ENCODE measurements around the gene EPHB2.
A peak's percentile ranks its signal among the peaks of the same experiment; 100 is the strongest.

EPHB2 gene

GRCh38 chr1:22767852-22768251, 57.2 kb downstream of the EPHB2 start:
- no peak for DNase-seq (ENCODE audit: low read depth)
- TF ChIP-seq CTCF (IDR thresholded peaks at IDR 0.05; ENCODE audit: low read length, missing control alignments), result no peak
- H3K4me3 ChIP-seq (replicated peaks; ENCODE audit: low read depth, low read length), result no peak overlapping the region

GRCh38 chr1:22769932-22770331, 59.3 kb downstream of the EPHB2 start:
- no peak for DNase-seq (ENCODE audit: low read depth)
- TF ChIP-seq CTCF (IDR thresholded peaks at IDR 0.05; ENCODE audit: low read length, missing control alignments), result no peak
- H3K4me3 ChIP-seq (replicated peaks; ENCODE audit: low read depth, low read length), result no peak overlapping the region

- DNase-seq (ENCODE audit: low read depth), result no peak
- H3K4me3 ChIP-seq (replicated peaks; ENCODE audit: low read depth, low read length), result no peak overlapping the region
- no peak for TF ChIP-seq CTCF (IDR thresholded peaks at IDR 0.05; ENCODE audit: low read length, missing control alignments)
Measured at GRCh38 chr1:22772014-22772413, 61.4 kb downstream of the EPHB2 start.

- TF ChIP-seq CTCF (IDR thresholded peaks at IDR 0.05; ENCODE audit: low read length, missing control alignments), result no peak
- H3K4me3 ChIP-seq (replicated peaks; ENCODE audit: low read depth, low read length), result no peak overlapping the region
- peak; percentile 85 for DNase-seq (ENCODE audit: low read depth)
Measured at GRCh38 chr1:22773981-22774832, 63.6 kb downstream of the EPHB2 start.

GRCh38 chr1:22774833-22775182, 64.2 kb downstream of the EPHB2 start:
- H3K4me3 ChIP-seq (replicated peaks; ENCODE audit: low read depth, low read length), result no peak overlapping the region
- no peak for DNase-seq (ENCODE audit: low read depth)
- no peak for TF ChIP-seq CTCF (IDR thresholded peaks at IDR 0.05; ENCODE audit: low read length, missing control alignments)

- no peak for TF ChIP-seq CTCF (IDR thresholded peaks at IDR 0.05; ENCODE audit: low read length, missing control alignments)
- DNase-seq (ENCODE audit: low read depth), result no peak
- H3K4me3 ChIP-seq (replicated peaks; ENCODE audit: low read depth, low read length), result no peak overlapping the region
Measured at GRCh38 chr1:22775478-22775877, 64.8 kb downstream of the EPHB2 start.

Measured in fibroblast of pulmonary artery (primary cell).